Fibroblast of lung (primary cell): ENCODE data around the gene SNX30.

Experiments used
- EZH2 ChIP-seq: IDR thresholded peaks from 2 replicates; pipeline ENCODE4 v1.5.1; 2012; ENCODE audit warnings: low read length, control low read depth, mild to moderate bottlenecking; ENCODE audit errors: missing control alignments
- TF ChIP-seq, protein P1 (sequence below), 2 donors: IDR thresholded peaks in 1 of 2; conservative IDR thresholded peaks in 1 of 2; 1 replicate in 1 of 2; 2 replicates in 1 of 2; pipeline ENCODE4 v1.5.1; 2011 to 2012; ENCODE audit warnings: low read length in 2 of 2, control low read depth in 1 of 2, inconsistent platforms in 1 of 2, low read depth in 1 of 2, mild to moderate bottlenecking in 1 of 2

DNA sequence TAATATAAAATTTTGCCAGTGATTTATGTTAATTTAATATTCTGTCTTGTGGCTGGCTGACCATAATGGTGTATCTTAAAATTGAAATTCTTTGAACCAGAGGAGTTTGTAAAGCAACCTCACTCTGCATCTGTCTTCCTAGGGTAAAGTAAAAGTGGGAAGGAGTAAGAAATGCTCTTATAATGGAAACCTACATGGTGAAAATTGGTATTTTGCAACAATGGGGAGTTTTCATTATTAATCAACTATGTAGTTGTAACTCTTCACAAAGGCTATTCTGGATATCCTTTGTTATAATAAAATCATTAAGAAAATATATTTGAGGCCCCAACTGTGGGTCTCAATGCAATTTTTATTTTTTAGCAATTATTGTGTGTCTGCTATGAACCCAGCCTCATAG lies 44.2 kb downstream of the SNX30 start:
- TF ChIP-seq, protein P1, sequence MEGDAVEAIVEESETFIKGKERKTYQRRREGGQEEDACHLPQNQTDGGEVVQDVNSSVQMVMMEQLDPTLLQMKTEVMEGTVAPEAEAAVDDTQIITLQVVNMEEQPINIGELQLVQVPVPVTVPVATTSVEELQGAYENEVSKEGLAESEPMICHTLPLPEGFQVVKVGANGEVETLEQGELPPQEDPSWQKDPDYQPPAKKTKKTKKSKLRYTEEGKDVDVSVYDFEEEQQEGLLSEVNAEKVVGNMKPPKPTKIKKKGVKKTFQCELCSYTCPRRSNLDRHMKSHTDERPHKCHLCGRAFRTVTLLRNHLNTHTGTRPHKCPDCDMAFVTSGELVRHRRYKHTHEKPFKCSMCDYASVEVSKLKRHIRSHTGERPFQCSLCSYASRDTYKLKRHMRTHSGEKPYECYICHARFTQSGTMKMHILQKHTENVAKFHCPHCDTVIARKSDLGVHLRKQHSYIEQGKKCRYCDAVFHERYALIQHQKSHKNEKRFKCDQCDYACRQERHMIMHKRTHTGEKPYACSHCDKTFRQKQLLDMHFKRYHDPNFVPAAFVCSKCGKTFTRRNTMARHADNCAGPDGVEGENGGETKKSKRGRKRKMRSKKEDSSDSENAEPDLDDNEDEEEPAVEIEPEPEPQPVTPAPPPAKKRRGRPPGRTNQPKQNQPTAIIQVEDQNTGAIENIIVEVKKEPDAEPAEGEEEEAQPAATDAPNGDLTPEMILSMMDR (conservative IDR thresholded peaks at IDR 0.05 in 1 of 2, IDR thresholded peaks at IDR 0.05 in 1 of 2; ENCODE audit: low read depth in 1 of 2, low read length in 2 of 2): no peak
- no peak for TF ChIP-seq EZH2
